ENCODE measurements around the gene ANKRD9.
A peak's percentile ranks its signal among the peaks of the same experiment; 100 is the strongest.
"Not testable (repeated sequence)": the region's sequence is repeated elsewhere in the genome, so short reads cannot be mapped to it uniquely, and the experiment has no call there.

Gene ANKRD9, protein sequence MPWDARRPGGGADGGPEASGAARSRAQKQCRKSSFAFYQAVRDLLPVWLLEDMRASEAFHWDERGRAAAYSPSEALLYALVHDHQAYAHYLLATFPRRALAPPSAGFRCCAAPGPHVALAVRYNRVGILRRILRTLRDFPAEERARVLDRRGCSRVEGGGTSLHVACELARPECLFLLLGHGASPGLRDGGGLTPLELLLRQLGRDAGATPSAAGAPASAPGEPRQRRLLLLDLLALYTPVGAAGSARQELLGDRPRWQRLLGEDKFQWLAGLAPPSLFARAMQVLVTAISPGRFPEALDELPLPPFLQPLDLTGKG

DNA sequence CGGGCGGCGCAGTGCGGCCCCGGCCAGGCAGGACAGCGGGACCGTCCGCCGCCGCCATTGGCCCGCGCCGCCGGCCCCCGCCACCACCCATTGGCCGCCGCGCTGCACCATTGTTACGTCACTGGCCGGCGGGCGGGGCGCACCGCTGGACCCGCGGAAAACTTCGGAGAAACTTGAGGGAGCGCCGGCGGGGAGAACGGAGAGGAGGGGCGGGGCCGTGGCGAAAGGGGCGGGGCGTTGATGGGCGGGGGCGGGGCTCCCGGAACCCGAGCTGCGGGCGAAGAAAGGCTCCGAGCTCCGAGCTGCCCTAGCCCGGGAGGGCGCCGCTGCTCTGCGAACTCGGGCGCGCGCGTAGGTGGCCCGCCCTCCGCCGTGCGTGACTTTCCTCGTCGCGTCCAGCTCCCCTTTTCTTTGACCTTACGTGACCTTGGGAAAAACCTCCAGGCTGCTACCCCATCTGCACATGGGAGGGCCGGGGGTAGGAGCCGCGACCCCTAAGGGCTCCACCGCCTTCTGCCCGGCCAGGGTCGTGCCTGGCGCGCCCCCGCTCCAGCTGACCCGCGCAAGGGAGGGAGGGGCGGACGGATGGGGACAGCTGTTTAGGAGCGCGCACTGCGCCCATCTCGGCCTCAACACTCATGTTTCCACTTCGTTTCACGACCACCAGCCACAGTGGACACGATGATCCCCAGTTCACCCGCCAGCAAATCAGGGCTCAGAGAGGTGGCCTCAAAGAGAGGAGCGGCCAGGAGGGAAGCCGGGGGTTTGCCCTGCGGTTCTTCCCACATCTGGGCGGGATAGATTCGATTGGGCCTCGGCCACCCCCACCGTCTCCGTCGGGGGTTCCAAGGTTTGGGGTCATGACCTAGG, at the start of gene ANKRD9:
ANKRD9 (minus strand) TSS at position 31 of the 870 bp plus-strand sequence. CDS start 1,887 bp downstream, outside the sequence.
- H3K4me3 ChIP-seq (ENCODE audit: low read depth, low read length) = peak within 1 kb of the TSS; percentile 62
- DNase-seq (ENCODE audit: low read depth) = peak; percentile 68

DNA sequence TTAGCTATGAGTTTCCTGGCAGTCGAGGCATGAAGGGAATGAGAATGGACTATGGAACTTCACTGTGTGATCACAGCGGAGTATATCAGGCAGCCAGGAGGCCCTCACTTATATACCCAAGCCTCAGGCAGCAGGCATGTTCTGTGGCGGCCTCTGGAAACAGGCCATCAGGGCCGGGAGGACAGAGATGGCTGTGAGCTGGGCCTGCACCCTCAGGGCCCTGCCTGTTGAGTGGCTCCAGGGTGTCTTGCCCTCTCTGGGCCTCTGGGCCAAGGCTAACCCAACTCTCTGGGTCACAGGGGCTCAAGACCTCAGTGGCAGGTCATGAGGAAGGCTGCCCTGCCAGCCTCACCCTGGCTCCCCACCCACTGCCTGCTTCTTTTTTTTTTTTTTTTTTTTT, 49.0 kb upstream of the ANKRD9 start:
- no peak overlapping the region for H3K4me3 ChIP-seq (ENCODE audit: low read depth, low read length)

DNA sequence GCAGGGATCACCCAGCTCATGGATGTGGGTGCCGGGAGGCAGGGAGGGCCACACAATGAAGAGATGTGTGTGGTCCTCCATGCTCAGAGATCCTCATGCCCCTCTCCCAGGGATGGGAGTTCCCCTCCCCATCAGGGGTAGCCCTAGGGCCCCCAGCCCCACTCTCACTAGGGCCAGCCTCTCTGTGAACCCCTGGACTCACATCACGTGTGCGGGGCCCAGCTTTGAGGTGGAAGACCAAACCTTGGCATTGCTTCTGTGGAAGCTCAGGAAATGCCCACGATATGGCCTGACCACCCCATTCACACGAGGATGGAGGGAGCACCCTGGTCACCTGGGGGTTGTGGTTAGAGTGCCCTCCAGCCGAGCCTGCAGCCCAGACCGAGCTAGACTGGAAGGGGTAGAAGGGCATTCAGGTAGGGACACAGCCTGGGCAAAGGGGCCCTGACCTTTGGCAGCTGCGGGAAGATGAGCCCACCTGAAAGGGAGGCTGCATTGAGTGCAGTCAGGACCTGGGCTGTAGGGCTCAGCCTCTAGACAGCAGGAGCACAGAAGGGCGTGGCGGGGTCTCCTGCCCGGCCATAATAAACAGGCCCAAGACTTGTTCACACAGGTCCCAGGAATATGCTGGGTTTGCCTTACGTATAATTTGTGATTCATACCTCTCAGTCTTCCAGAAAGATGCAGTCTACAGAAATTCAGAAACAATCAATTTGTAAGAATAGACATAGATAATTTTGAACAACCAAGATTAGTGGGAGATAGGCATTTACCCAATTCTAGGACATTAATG, 48.1 kb upstream of the ANKRD9 start:
- no peak for DNase-seq (ENCODE audit: low read depth)
- H3K4me3 ChIP-seq (ENCODE audit: low read depth, low read length) = no peak overlapping the region

More for the DNA sequence above, 49.0 kb upstream of the ANKRD9 start:
- DNase-seq (ENCODE audit: low read depth) = no peak

DNA sequence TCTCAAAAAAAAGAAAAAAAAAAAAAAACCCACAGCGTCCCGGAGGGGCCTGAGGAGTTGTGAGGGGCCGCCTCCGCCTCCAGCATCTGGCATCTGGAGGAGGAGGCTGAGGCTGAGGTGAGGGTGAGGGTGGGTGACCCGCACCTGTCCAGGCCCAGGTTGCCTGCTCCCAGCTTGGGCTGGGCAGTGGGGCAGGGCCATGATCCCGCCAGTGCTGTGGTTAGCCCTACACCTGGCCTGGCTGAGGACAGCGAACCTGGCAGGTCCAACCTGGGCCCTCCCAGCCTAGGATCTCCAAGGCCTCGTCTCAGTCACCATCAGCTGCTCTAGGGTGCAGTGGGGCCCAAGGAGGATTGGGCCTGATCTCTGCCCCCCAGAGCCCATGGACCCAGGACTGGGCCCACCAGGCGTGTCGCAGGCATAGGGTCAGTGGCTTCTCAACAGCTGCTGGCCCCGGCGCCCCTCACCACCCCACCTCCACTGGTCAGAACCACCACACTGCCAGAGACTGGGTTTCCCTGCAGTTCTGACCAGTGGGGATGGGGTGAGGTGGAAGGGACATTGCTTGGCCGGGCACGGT, 46.6 kb upstream of the ANKRD9 start:
- DNase-seq (ENCODE audit: low read depth) = no peak
- H3K4me3 ChIP-seq (ENCODE audit: low read depth, low read length) = no peak overlapping the region

DNA sequence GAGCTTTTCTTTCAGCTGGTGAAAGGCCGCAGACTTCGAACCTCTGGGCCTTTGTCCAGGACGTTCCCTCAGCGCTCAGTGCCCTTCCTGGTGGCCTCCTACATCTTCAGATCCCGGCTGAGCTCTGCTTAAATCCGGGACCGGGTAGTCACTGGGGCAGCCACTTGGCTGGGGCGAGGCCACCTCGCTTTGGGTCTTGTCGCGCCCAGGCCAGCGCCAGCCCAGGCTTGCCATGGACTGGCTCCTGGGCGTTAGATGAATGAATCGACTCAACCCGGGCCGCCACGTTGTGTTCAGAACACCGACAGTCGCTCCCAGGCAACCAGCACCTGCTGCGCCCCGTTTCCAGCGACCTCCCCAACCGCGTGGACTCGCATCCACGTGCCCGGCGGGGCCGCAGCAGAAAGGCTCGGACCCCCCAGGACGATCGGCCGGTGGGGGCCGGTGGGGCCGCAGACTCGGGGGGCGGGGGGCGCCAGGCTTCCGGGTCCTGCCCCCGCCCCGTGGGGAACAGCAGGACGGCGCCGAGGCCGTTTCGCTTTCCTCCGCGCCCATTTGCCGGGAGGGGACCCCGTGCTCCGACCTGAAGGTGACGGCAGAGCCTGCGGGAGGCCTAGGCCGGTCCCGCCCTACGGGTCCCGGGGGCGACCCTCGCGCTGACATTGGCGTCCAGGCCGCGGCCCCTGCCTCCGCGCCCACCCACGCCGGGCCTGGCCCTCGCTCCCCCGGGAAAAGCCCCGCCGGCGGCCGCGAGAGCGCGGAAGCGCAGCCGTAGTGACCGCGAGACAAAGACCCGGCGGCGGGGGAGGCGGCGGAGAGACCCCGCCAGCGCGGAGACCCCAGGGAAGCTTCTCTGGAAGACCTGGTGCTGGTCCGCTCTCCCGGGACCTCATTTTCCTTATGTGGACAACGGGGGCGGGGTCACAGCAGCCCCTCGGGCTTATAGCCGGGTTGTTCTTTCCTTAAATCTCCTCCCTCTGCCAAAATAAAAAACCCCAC, 45.5 kb upstream of the ANKRD9 start:
- no peak for DNase-seq (ENCODE audit: low read depth)
- H3K4me3 ChIP-seq (ENCODE audit: low read depth, low read length) = peak overlapping the region; percentile 49

DNA sequence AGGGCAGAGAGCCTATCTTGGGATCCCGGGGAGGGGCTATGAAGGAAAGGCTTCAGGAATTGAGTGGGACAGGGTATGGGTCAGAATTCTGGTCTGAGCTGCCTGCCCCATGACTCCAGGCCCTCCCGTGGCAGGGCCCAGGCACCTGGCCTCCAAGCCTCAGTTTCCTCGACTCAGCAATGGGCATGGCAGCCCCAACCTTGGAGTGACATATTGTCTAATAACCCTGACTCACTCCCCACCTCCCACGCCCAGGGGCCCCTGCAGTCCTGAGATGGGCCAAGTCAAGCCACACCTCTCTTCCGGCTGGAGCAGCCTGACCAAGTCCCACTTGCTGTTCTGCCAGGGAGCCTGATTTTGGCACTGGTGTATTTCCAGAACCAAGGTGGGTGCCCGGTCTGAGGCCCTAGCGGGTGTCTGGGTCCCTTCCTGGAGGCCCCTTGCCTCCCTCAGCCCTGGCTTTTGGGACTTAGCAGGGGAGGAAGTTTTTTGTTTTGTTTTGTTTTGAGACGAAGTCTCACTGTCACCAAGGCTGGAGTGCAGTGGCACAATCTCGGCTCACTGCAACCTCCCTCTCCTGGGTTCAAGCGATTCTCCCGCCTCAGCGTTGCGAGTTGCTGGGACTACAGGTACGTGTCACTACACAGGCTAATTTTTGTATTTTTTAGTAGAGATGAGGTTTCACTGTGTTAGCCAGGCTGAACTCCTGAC, 42.6 kb upstream of the ANKRD9 start:
- DNase-seq (ENCODE audit: low read depth) = no peak

DNA sequence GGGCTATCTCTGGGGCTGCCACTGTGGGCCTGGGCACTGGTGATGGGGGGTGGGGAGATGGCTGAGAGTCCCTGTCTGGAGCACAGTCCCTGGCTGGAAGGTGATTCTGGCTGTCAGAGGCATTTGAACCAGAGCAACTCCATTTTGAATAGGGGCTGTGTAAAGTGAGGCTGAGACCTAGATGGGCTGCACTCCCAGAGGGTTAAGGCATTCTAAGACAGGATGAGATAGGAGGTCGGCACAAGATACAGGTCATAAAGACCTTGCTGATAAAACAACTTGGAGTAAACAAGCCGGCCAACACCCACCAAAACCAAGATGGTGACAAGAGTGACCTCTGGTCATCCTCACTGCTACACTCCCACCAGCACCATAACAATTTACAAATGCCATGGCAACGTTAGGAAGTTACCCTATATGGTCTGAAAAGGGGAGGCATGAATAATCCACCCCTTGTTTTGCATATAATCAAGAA, 41.4 kb upstream of the ANKRD9 start:
- not testable (repeated sequence) for H3K4me3 ChIP-seq (ENCODE audit: low read depth, low read length); DNase-seq (ENCODE audit: low read depth)

More for the DNA sequence above, 42.6 kb upstream of the ANKRD9 start:
- peak overlapping the region; percentile 17 for H3K4me3 ChIP-seq (ENCODE audit: low read depth, low read length)

DNA sequence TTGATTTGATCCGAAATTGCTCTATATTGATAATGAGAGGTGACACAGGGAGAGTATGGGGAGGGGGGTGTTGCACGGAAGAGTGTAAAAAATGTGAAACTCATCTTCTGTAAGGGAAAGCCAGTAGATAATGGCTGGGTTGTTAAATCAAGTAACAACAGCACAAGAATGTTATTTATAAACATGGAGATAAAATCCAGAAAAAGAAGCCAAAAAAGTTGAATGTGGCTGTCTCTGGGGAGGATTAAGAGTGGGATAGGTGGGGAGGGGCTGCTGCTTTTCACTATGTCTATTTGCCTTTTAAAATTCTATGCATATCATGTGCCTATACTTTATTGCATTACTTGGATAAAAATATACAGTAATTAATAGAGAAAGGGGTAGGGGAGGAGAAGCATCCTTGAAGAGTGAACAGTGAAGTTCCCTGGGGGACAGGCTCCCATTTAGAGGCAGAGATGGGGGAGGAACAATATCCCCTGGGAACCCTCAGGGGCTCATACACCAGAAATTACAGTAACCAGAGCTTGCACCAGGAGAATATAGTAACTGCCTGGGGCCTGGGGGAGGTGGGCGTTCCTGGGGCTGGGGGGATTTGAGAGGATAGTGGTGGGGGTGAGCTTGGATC, 39.2 kb upstream of the ANKRD9 start:
- DNase-seq (ENCODE audit: low read depth) = no peak
- no peak overlapping the region for H3K4me3 ChIP-seq (ENCODE audit: low read depth, low read length)

DNA sequence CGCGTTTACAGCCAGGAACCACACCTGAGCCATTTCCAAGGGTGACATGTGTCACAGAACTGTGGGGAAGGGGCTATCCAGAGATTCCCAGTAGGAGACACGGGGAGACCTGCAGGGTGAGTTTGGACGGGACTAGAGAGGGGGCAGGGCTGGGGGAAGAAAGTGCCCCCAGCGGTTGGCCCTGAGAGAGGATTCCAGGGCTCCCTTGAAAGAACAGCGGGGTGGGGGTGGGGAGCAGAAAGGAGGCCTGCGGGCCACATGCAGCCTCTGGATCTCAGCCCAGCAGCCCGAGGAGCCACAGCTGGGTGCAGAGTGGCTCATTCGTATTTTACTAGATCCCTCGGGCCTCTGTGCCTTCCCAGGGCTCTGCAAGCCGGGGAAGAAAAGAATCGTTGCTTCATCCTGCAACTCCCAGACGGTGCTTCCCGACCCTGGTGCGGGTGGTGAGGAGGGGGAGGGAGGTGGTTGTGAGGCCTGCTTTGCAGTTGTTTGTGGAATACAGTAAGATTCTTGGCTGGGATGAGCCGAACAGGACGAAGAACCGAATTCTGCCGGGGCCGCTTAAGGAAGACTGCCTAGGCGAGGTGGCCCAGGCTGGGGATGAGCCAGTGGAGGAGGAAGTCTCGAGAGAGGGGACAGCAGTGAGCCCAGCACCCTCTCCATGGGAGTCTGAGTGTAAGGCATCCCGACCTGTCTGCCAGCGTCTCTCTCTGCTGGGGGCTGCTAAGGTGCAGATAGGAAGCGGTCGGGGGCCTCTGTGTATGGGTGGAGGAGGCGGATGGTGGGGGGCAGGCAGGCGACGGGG, 36.1 kb upstream of the ANKRD9 start:
- no peak overlapping the region for H3K4me3 ChIP-seq (ENCODE audit: low read depth, low read length)

DNA sequence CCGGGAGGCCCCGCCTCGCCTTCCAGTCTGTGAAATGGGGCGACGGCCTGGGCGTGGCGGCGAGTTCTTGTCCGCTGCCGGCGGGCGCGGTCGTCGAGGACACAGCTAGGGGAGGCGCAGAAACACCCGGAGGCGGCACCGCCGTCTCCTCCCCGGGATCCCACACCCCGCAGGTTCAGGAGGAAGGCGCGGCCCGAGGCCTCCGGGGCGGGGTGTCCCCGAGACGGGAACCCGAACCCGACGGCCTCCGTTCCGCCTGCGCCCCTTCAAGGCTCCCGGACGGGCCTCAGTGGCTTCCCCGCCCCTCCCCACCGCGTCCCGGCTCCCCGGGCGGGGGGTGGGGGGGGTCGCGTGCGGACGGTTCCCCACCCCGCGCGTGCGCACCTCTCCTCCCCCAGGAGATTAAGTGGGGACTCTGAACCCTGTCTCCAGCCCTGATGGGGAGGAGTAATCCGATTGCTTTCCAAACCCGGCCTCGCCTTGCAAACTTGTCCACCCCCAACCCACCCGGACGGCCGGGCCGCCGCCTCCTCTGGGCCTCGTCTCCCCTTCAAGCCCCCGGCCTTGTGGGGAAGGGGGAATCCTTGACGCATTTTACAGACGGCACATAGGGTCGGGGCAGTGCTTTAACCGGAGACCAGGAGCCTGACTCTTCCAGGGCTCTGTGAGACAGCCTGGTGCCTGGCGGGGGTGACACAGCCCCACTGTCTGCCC, 35.3 kb upstream of the ANKRD9 start:
- H3K4me3 ChIP-seq (ENCODE audit: low read depth, low read length) = no peak overlapping the region
- no peak for DNase-seq (ENCODE audit: low read depth)

More for the DNA sequence above, 36.1 kb upstream of the ANKRD9 start:
- no peak for DNase-seq (ENCODE audit: low read depth)

DNA sequence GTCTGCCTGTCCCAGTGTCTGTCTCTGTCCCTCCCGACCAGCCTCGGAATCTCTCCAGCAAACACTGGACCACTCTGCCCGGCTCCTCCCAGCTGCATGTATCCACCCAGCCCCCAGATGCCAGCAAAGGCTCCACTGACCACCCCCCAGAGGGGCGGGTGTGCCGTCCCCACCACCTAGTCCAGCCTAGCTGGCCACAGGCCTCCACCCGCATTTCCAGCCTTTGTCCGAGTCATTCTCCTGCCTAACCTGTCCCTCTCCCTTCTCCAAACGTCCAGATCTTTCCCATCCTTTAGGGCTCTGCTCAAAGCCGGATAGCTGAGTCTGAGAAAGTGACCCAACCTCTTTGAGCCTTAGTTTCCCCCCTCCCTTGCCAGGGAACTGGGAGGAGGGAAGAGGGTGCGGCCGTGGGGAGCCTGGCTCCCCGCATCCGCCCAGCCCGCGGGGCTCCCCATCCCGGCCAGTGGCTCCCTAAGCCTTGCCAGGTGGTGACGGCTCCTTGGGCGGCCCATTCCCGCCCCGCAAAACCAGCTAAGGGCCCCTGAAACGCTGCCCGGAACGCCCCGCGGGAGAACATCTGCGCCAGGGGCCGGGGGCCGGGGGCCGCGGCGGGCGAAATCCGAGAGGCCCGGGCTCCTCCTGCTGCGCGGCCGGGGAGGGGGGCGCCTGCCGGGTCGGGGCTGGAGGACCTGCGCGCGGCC, 34.6 kb upstream of the ANKRD9 start:
- DNase-seq (ENCODE audit: low read depth) = no peak
- no peak overlapping the region for H3K4me3 ChIP-seq (ENCODE audit: low read depth, low read length)

DNA sequence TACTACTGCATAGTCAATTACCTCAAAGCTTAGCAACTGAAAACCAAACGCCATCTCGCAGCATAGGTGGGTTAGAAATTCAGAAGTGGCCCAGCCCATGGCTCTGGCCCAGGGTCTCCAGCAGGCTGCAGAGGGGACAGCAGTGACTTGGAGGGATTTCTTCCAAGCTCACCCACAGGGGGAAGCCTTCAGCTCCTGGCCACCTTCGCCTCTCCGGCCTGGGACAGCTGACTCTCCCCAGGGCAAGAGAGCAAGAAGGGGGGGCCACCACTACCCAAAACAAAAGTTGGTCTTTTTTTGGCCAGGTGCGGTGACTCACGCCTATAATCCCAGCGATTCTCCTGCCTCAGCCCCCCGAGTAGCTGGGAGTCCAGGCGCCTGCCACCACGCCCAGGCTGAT, 32.2 kb upstream of the ANKRD9 start:
- H3K4me3 ChIP-seq (ENCODE audit: low read depth, low read length) = no peak overlapping the region
- DNase-seq (ENCODE audit: low read depth) = no peak

DNA sequence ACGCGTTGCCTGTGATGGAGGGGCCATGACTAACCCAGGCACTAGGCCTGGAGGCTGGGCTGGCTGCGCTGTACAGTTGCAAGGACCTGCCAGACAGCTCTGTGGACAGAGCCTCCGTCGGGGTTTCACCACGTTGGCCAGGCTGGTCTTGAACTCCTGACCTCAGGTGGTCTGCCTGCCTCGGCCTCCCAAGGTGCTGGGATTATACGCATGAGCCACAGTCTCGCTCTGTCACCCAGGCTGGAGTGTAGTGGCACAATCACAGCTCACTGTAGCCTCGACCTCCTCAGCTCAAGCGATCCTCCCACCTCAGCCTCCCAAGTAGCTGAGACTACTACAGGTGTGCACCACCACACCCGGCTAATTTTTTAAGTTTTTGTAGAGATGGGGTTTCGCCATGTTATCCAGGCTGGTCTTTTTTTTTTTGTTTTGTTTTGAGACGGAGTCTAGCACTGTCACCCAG, 31.5 kb upstream of the ANKRD9 start:
- not testable (repeated sequence) for H3K4me3 ChIP-seq (ENCODE audit: low read depth, low read length); DNase-seq (ENCODE audit: low read depth)

DNA sequence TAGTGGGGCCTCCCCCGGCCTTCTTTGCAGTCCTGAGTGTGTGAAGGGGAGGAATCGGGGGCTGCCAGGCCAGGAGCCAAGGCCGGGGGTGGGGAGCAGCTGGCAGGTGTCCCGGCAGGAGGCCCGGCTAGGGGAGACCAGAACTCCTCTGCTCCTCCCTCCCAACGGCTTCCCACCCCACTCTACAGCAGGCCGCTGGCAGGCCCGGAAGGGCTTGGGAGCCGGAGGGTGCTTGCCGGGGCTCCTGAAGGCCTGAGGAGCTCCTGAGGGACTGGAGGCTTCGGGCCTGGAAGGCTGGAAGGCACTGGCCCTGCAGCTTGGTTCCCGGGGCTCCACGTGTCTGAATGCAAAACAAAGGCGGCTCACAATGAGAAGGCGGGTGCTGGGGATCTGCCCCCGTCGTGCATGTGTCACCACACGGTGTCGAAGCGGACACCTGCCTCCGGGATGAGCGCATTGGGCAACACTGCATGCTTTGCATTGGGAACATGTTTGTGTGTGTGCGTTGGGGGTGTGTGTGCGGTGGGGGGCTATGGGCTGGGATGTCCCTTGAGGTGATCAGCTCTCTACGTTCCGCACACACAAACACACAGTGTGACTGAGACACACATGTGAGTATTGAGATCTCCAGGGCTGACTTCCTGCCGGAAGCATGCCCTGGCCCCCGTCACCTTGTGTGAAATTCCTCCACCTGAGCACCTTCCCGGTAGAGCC, 30.9 kb upstream of the ANKRD9 start:
- DNase-seq (ENCODE audit: low read depth) = peak; percentile 41

More for the DNA sequence above, 30.9 kb upstream of the ANKRD9 start:
- H3K4me3 ChIP-seq (ENCODE audit: low read depth, low read length) = no peak overlapping the region

Data from skeletal muscle cell (primary cell).